ENCODE measurements around the gene PKNOX2.

PKNOX2 gene

GRCh38 chr11:125370561-125371389 lies 206.2 kb downstream of the PKNOX2 start:
- no peak for DNase-seq

- DNase-seq, result no peak
These were observed 206.9 kb downstream of the PKNOX2 start for GRCh38 chr11:125371431-125371935.

DNA sequence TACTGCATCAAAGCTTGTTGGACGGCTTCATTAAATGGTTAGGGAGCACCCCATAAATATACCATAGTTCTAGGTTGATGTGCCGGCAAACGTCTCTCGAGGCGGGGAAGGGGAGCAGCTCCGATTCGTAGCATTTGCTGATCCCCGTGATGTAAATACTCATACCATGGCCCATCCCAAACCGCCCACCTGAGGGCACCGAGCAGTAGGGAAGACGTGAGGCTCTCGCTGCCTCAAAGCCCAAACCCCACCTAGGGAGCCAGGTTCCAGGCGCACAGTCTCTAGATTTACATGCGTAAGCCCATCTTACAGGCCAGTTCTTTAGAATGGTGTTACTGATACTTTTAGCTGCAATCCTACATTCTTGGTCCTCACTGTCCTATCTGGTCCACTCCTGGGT lies 207.5 kb downstream of the PKNOX2 start:
- DNase-seq, result no peak

- no peak for DNase-seq
These were observed 208.4 kb downstream of the PKNOX2 start for GRCh38 chr11:125372911-125373310.

- DNase-seq, result no peak
These were observed 209.2 kb downstream of the PKNOX2 start for GRCh38 chr11:125373426-125374391.

DNA sequence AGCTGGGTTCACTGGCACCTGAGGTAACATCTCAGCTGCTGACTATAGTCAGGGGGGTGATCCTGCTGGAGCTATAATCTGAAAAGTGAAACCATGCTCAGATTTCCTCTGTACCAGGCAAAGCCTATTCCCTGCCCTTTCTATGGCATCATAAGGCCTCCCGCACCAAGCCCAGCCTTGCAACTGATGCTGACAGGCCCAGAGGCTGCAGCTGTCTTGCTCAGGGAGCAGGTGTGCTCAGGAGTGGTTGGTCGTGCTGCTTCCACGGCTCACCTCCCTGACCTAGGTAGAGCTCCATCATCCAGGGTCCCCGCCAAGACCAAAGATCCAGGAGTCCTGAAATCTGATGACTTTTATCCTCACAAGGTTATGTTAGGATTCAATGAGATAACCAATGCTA lies 209.8 kb downstream of the PKNOX2 start:
- DNase-seq, result no peak

- no peak for DNase-seq
These were observed 210.6 kb downstream of the PKNOX2 start for GRCh38 chr11:125375146-125375545.

DNA sequence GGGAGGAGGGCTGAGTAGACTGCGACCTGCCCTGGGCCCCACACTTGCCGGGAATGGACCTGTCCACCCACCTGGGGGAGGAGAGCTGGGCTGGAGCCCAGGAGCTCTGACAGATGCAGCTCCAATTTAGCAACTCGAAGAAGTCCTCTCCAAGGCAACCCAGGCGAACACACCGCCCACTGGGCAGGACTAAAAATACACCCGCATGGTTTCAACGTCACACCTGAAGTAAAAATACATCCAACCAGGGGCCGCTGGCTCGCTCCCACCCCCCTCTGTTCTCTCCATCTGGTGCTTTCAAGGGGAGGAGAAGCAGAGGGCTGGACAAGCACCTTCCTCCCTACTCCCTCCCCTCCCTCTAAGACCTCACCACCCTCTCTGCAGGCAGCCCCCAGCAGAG lies 211.6 kb downstream of the PKNOX2 start:
- no peak for DNase-seq

DNA sequence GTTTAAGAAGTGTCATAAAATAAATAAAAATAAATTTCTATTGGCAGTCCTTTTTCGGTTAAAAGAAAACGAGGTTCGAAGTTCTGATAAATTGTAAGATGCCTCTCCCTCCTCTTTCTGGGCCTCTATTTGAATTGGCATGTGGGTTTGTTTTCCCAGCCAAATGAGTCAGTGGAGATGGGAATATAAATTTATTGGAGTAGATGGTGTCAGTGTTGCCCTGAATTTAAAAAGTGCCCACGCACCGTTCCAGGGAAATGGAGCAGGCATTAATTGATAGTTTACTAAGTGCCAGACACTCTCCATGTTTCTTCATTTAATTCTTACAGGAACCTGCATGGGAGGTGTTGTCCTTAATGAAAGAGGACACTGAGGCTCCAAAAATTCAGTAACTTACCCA lies 212.3 kb downstream of the PKNOX2 start:
- DNase-seq, result no peak

DNA sequence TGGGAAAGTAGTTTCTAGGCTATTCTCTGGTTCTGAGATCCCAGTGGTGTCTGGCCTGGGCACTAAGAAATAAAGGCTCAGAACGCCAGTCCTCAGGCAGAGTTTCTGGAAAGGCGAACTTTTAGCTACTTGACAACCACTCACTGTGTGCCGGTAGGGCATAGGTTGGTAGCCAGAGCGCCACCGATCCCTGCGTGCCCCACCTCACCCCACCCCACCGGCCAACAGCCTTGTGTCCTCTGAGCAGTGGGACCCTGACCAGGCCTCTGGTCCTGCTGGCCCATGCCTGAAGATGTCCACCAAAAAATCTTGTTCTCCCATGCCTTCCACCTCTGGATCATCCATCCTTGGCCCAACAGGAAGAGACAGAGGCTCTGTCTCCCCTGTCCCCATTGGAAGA lies 213.5 kb downstream of the PKNOX2 start:
- no peak for DNase-seq

- no peak for DNase-seq
These were observed 214.0 kb downstream of the PKNOX2 start for GRCh38 chr11:125378571-125378970.

- DNase-seq, result no peak
These were observed 215.0 kb downstream of the PKNOX2 start for GRCh38 chr11:125379565-125379964.

GRCh38 chr11:125379981-125380380 lies 215.4 kb downstream of the PKNOX2 start:
- DNase-seq, result no peak

DNA sequence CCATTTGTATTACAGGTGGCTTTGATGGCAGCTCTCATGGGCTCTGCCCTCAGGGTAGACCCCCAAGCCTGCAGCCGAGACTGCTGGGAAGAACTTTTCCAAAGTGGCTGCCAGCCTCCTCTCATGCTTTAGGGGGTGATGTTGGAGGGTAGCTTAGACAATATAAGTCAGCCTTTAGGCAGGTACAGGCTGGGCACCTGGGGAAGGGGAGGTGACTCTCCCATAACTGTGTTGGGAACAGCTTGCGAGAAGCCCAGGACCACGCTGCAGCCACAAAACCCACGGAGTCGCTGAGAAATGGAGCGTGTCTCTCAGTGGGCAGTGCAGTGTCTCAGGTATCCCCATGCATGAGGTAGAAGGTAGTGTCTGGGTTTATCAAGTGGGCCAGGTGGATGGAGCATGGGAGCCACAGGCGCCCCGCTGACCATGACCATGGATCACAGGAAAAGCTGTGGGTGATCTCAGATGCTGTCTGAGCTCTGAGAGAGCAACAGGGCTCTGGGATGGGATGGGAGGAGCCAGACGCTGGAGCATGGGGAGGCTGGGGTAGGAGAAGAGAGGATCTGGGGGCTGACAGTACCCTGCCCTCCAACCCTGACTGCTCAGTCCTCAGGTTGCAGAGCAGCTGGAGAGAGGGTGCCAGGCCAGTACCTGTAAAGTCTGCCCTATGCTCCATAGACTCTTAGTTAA lies 216.3 kb downstream of the PKNOX2 start:
- no peak for DNase-seq

DNA sequence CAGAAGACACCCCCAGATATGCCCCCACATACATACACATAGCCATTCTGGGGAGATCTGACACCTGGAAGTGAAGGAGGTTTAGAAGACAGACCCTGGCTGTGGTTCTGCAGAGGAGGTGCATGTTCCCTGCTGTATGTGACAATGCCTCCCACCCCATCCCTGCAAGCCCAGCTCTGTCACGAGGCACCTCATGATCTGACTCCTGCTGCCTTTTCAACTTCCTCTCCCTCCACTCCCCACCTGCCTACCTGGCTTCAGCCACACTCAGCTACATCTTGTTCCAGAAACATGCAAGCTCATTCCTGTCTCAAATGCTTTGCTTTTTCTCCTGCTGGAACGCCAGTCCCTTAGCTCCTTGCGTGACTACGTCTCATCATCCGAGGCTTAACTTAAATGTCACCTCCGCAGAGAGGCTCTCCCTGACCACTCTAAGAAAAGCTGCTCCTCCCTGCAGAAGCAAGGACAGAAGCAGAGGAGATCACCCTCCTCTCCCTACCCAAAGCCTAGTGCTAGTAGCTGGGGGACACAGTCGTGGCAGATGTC lies 217.0 kb downstream of the PKNOX2 start:
- no peak for DNase-seq

- DNase-seq, result no peak
These were observed 217.8 kb downstream of the PKNOX2 start for GRCh38 chr11:125382314-125382791.

GRCh38 chr11:125382822-125383221 lies 218.3 kb downstream of the PKNOX2 start:
- no peak for DNase-seq

- DNase-seq, result no peak
These were observed 220.3 kb downstream of the PKNOX2 start for GRCh38 chr11:125384825-125385224.

DNA sequence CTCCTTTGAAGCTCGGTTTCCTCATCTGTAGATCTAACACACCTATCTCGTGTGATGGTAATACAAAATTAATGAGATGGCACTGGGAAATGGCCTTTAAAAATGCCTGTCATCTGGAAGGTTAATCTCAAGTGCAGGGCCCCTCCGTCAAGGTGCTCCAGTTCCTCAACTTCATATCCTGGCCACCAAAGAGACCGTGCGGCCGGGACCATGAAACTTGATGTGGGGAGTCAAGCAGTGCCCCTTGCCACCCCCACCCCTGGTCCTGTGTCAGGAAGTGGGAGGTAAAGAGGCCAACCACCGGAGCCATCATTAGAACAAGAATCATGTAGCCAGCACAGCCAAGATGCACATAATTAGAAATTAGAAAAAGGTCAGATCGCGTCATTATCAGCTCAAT lies 223.3 kb downstream of the PKNOX2 start:
- DNase-seq, result no peak

GRCh38 chr11:125388611-125389010 lies 224.1 kb downstream of the PKNOX2 start:
- DNase-seq, result no peak

DNA sequence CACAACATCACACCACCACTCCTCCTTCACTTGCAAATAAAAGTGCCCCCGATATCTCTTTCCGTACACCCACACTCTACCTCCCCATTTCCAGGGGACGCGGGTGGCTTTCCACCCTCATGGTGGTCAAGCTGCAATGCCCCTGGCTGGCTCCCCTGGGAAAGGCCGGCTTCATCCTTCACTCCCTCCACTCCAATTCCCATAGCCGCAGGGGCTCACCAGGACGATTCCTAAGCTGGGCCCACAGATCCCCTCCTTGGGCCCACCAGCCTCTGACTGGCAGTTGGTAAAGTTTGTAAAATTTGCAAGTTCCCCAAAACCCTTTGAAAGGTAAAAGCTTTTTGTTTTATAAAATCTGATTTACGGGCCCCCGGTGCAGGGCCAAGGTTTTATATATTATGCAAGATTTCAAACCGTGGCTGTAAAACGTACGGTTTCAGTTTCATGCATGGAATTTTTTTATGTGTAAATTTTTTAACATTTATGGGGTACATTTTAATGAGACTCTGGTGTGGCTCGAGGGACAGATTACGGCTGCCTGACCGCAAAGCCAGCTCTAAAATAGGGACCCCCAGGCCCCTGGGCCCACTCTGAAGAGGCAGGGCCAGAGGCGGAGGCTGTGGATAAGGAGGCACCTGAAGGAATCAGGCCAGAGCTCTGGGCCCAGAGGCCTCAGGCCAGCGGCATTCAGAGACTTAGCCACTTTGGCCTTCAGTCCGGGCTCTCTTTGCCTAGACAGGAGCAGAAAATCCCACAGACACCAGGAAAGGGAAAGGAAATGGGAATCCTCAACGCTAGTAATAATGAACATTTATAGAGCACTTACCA lies 225.0 kb downstream of the PKNOX2 start:
- no peak for DNase-seq

GRCh38 chr11:125390946-125391345 lies 226.4 kb downstream of the PKNOX2 start:
- no peak for DNase-seq
